Hematopoietic multipotent progenitor cell treated with erythropoietin and hydrocortisone succinate and interleukin-3 and kit ligand, for 15 days (in vitro differentiated cells): ENCODE results near the gene SSBP3.

Source experiments
- DNase-seq: peaks from one replicate; pipeline ENCODE4 v3.0.0-alpha.2; 2015; ENCODE audit warnings: low spot score

Gene SSBP3

DNA sequence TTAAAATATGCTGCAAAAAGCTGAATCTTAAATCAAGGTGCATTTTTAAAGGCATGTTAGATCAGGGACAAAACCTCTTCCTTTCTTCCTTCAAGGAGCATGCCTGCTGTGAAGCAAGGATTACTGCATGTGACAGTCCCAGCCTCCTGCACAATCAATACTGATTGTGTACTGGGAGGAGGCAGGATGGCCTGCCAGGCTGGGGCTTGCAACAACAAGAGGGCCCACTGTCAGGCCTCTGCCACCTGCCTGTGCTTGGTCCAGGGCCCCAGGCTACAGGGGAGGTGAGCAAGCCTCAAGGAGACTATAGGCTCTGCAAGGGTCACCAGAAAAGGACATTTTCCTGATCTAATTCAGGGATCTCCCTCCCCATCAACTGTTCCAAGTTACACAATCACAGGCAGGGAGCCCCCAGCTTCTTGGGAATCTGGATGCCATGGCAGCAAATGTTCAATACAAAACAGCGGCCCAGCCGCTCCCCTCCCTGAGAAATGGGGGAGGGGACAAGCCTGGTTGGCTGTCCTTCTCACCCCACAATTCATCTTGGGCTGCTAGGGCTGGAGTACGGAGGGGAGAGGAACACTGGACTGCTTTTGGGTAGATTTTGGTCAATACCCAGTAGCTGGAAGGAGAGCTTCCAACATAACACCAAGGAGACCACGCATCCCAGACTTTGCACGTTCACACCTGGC, 76.7 kb downstream of the SSBP3 start:
- no peak for DNase-seq

- DNase-seq, result no peak
These were observed 78.0 kb downstream of the SSBP3 start for GRCh38 chr1:54328066-54328636.

DNA sequence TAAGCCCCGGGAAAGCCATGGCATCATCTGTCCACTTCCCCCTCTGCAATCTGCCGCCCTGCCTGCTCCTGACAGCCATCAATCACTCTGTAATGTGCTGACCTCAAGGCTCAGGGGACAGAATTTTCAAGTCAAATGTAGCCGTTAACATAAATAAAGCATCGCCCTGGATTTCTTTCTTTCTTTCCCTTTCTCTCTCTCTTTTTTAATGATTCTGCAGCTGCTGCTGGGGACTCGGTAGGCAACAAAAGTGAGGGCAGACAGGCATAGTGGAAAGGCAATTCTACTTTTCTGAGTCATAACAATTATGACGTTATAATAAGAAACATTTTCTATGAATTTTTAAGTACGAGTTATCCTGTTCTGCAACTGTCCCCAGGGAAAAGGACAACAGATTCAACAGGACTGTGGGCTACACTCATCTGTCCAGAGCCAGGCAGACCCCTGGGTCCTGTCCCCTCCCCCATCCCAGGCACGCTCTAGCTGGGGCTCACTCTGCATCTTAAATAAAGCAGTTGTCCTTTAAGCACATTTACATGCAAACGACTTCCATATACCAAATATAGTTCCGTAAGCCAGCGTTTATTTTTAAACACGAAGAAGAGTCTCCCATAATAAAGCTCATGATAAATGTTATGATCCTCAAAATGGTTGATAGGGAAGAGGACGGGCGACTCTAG, 78.7 kb downstream of the SSBP3 start:
- no peak for DNase-seq

GRCh38 chr1:54326543-54327385, 79.4 kb downstream of the SSBP3 start:
- no peak for DNase-seq

DNA sequence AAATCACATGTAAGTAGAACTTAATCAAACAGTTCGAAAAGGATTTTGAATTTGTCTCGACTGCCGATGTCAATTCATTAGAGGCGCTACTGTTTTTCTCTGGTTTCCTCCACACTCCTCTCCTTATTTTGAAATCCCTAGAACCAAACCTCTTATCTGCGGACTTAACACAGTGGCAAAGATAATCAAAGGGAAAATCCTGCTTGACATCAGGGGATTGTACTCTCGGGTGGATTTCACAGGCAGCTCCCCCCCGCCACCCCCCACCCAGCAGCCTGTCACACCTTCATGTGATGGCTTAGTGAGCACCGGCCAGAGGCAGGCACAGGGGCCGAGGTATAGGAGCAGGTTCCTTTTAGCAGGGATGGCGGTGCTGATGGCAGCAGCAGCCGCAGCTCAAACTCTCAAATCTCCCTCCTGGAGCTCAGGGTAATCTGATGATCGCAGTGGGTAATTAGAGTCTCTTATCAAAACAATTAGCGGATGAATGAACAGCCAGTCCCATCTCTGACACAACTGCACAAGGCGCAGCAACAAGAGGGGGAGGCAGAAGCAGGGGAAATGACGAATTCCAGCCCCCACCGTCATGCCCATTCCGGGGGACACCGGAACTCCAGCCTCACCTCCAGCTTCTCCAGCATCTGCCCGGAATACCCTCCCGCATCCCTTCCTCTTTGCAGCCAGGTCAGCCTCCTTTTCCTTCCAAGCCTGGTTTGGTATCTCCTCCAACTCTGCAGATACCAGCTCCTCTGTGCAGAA, 80.3 kb downstream of the SSBP3 start:
- DNase-seq, result no peak

DNA sequence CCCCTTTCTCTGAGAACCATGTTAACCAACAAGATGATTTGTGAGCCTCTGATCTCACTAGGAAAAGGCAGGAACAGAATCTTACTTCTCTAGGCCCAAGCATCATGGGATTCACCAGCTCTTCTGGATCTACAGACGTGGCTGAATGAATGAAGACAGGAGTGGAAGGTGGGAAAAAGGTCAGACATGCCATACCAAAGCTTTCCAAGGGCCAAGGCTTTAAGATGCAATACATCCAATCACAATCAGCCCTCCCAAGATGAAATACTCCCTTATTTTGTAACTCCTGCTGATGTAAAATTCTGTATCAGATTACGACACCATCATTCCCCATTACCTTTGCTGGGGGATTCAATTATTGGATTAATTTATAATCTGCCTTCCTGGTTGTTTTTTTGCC, 80.9 kb downstream of the SSBP3 start:
- DNase-seq, result no peak

DNA sequence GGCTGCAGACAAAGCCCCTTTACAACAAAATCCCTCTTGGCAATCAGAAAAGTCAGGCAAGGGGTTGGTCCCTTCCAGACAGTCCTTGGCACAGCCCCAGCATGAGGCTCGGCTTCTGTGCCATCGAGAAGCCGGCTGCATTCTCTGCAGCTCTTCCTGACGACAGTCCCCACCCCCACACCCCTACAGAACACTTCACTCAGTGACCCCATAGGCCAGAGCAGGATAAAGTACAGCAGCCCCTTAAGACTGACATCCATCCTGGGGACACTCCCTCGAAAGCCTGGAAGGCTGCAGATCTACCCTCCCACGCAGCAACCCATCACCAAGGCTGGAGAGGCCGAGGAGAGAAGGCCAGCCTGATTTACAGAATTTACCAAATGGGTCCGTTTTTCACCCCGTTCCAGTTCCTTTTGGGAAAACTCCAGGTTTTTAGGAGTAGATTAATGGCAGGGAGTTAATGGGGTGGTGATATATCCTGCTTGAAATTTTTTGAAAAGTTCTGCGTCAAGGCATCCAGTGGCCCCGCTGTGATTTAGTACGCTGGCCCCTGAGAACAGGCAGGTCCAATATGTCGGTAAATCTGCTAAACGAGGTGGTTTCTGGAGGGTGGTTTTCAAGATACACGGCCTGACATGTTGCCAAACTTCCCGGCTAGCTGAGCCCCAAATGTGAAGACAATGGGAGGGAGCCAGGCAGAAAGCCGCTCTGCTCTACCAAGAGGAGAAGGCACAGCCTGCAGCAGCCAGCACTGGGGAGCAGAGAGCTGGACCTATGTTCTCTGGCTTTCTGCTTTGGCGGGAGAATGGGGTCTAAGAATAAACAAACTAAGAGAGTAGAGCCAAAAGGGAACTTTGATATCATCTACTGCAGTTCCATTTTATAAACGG, 81.7 kb downstream of the SSBP3 start:
- DNase-seq, result no peak

DNA sequence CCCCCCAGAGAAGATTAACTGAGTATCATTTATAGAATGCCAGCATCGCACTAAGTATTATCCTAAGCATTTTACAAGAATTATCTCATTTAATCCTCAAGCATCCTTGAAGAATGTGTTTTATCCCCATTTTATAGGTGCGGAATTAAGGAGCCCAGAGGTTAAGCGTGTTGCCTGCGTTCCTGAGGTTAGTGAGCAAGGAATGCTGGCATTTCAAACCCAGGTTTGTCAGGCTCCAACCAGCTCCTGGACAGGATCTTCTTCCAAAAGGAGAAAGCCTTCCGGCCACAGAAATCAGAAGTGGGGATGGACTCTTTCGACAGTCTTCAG, 82.3 kb downstream of the SSBP3 start:
- DNase-seq, result no peak

DNA sequence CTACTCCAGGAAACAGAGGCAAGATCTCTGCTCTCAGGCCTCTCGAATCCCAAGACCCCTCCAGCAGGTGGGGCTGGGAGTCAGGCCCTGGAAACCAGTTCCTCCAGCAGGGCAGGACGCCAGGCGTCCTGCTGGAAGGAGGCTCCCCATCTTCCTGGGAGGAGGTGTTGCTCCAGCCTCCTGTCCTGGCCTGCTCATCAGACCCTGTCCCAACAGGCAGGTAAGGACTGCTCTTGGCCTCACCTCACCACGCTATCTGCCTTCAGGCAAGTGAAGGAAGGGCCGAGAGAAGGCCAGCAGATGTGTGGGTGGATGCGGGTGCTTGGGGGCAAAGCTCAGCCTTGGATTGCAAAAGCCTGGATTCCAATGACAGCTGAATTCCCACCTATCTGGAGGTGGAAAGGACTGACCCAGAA, 82.9 kb downstream of the SSBP3 start:
- no peak for DNase-seq

DNA sequence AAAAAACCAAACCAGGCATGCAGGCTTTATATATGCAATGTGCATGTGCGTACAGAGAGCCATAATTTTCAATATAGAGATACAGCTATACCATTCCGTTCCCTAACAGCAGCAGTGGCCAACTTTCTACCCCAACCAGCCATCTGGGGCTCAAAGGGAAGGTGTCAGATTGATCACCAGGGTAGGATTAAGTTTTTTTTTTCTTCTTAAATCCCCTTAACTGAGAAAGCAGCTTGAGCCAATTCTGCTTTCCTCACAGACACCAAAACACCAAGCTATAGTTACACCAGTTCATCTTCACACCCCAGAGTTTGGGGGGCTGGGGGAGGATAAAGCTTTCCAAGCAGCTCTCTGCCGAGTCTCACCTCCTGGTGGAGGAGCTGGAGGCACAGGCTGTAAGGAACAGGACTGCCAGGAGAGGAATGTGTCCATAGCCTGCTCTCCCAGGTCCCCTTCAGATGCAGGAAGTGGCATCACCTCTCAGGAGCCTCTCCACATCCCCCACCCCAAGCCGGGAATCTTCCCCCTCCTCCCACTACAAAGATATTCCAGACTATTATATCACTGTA, 87.9 kb downstream of the SSBP3 start:
- no peak for DNase-seq

DNA sequence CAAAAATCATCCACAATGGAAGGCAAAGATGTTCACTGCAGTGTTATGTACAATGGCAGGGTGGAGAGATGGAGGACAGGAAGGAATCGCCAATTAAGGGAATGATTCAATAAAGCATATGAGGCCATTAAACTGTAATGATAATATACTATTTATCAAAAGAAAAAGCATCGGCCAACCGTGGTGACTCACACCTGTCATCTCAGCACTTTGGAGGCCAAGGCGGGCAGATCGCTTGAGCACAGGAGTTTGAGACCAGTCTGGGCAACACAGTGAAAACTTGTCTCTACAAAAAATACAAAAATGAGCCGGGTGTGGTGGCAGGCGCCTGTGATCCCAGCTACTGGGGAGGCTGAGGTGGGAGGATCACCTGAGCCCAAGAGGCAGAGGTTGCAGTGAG, 89.1 kb downstream of the SSBP3 start:
- no peak for DNase-seq

GRCh38 chr1:54315099-54315498, 91.1 kb downstream of the SSBP3 start:
- no peak for DNase-seq

GRCh38 chr1:54314696-54315095, 91.5 kb downstream of the SSBP3 start:
- no peak for DNase-seq

DNA sequence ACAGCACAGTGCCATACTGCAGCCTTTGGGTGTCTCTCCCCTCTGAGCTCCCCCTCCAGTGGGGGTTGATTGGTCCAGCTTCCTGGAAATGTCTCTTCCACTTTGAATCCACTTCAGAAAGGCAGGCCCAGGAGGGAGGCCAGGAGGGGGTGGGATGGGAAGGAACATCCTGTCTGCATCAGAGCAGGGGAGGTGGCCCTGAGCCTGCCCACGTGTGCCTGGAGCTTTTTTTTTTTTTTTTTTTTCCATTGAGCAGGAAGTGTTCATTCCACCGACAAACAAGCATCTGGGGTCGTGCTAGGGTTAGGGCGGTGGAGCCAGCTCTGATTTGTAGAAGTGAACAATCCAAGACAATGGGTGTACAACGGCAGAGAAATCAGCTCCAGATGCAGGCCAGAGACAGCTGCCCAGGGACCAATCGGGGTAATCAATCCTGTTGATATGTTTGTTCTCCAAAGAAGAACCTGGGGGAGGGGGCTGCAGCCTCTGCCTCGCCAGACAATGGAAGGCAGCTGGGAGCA, 93.3 kb downstream of the SSBP3 start:
- no peak for DNase-seq

DNA sequence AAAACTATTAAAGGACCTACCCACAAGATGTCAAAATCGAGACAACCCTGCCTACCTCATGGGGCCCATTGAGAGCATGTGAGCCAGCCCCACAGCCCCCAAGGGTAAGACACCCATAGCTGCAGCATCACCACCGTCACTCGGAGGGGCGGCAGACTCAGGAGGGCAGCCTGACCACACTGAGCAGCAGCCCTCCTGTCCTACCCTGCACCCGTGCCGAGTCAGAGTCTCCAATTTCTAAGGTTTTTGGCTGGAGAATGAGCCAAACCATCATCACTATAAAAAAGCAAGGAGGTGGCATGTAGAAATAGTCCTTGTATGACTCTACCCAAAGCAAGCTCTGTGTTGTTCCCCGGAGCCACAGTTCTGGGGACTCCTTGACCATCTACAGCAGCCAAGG, 94.7 kb downstream of the SSBP3 start:
- DNase-seq, result no peak

DNA sequence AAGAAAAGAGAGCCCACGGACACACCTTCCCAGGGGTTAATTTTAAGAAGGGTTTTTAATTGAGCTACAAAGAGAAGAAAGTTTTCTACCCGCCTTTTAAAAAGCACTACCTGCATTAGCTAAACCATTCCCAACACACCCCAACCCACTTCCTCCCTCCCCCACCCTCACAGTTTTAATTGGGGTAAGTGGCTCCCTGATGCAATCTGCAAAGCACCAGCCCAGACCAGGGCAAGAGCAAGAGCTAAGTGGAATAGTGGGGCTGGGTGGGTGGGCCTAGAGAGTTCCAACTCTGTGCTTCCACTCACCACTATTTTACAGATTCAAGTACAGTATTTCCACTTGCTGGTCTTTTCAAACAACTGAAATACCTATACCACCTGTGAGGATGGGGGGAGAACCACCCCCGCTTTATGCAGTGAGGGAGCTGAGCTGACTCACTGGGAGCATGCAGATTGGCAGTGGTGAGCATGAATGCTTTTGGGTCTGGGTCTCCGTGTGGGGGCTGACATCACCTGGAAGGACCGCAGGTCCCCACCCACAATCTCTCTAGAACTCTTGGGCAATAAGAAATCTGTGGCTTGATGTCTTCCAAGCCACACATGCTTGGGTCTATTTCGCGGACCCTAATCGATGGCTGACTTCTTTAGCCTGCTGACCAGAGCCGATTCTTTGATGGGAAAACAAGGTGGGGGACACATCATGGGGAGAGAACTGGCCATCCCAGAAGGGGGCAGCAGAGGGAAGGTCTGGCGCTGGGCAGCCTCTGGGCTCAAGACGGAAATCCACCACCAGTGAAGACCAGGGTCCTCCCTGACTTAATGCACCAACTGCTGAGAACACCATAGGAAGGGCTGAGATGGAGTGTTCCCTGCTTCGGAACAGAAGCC, 95.5 kb downstream of the SSBP3 start:
- peak; percentile 48 for DNase-seq

DNA sequence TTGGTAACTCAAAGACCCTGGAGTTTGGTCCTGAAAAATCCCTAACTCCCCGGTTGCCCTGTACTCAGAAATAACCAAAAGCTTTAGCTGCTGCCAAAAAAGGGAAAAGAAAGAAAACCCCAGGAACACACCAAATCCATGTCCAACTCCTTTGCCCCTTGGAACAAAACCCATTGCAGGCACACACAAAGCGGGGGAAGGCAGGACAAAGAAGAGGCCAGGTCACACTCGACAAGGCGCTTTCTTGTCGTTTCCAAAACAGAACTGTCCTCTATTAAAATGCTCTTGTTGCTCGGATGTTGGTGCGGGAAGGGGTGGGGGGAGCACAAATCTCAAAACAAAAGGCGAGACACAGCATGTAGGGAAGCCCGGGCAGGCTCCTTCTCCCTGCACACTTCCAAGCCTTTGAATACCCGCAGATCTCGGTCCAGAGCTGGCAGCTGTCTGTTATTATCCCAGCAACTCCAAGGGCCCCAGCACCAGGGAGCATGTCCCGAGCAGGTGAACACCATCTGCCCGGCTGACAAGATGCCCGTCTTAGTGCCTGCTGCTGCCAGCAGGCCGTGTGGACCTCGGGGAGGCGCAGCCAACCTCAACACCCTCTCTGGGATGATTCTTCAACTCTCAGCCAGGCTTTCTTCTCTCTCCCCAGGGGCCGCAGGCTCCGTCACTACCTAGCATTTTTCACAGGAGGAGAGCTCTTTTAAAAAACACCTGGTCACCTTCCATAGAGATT, 96.4 kb downstream of the SSBP3 start:
- no peak for DNase-seq

DNA sequence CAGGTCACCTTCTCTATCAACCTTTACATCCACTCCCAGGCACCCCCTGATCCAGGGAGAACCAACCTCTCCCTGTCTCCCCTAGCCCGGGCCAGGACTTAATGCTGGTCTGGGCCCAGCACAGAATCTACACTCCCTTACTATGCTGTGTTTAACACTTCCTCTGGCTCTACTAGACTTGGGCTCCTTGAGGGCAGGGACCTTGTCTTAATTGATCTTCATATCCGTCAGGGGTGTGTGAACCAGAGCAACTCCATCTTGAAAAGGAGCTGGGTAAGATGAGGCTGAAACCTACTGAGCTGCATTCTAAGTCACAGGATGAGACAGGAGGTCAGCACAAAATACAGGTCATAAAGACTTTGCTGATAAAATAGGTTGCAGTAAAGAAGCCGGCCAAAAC, 98.9 kb downstream of the SSBP3 start:
- DNase-seq, result no peak
